GM19035 (cell line): Measurements from ENCODE around the gene CPT1B.

Experiments
- ATAC-seq: cut with Tn5 transposase; IDR thresholded peaks from one replicate; pipeline ENCODE4 v1.9.1; 2021; ENCODE audit not compliant: unreplicated experiment

The CPT1B gene

DNA sequence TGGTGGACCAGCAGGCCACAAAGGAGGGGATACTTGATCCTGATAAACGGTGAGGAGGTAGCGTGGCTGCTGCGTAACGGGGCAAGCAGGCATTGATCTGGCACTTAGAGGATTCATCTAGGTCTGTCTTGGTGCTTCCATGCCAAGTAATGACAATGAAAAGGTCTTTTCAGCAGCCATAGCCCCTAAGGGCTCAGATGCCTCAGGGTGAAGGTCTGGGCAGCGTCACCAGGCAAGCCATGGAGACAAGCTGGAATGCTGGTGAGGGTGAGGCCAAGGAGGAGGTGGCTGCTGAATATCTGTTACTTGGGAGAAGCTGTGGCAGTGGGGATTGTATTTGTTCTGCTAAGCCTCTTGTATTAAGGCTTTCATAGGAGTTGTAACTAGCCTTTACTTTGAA lies 9.2 kb upstream of the CPT1B start:
- ATAC-seq = no peak

DNA sequence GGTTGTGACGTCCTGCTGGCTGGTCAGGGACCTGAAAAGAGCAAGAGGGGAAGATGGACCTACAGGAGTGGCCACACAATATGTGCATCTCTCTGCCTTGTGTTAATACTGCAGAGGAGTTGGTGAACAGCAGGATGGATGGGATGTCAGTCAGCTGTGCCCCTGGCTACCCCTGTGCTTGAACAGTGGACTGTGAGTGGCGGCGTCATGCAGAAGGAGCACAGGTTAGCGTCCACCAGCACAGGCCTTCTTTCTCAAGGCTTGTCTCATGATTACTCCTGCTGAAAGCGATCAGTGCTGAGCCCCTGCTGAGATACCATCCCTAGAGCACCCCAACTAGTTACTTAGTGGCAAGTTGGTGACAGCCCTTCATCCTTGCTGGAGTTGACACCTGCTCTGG lies 8.2 kb upstream of the CPT1B start:
- no peak for ATAC-seq

DNA sequence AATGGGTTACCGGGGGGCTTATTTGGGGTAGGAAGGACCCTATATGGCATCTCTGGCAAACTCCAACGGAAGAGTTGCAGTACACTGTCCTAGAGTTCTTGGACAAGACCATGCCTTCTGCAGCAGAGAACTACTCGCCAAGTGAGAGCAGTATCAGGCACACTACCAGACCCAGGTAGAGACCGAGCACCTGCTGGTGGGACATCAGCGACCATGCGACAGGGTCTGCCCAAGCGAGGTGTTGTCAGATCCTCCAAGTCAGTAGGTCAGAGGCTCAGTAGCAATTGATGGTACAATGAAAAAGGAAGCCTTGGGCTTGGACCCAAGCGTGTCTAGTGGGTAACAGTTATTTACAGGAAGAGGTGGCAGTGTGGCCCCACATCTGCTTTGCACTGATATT lies 7.6 kb upstream of the CPT1B start:
- no peak for ATAC-seq

DNA sequence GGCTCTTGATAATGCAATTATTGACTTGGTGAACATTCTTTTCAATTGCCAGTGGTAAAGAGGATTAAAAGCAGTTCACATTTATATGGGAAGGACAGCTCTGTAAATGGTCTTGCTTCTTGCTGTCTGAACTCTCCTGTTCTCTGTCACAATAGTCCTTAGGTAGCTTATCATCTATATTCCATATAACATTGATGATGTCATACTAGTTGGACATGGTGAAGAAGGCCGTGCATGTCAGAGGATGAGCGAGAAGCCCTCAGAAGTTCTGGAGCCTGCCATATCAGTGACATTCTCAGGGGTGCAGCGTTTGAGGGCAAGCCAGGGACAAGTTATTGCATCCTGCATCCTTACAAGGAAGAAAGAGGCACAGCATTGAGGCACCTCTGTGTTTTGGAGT lies 7.0 kb upstream of the CPT1B start:
- ATAC-seq = no peak

DNA sequence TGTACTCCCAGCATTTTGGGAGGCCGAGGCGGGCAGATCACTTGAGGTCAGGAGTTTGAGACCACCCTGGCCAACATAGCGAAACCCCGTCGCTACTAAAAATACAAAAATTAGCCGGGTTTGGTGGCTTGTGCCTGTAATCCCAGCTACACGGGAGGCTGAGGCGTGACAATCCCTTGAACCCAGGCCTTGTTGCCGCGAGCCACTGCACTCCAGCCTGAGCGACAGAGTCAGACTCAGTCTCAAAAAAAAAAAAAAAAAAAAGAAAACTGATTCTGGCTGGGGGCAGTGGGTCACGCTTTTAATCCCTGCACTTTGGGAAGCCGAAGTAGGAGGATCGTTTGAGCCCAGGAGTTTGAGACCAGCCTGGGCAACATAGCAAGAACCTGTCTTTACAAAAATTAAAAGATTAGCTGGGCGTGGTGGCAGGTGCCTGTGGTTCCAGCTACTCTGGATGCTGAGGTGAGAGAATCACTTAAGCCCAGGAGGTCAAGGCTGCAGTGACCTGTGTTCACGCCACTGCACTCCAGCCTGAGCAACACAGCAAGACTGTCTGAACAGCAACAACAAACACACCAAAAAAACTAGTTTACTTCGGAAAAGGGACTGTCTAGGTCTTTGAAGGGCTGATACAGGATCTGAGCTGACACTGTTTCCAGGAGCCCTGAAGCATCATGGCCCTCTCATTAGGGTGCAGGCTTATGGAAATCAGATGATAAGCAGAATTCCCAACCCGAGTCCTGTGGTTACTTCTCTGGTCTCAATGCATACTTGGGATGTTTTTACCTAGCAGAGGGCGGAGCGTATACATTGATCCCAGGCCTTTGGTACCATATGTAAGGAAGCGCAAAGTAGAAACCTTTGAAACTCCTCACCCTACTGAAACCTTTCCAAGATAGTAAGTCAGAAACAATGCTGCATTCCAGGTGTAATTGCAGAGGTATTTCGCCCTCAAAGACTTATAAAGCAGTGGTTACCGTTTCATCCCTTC lies 6.2 kb upstream of the CPT1B start:
- ATAC-seq = no peak

DNA sequence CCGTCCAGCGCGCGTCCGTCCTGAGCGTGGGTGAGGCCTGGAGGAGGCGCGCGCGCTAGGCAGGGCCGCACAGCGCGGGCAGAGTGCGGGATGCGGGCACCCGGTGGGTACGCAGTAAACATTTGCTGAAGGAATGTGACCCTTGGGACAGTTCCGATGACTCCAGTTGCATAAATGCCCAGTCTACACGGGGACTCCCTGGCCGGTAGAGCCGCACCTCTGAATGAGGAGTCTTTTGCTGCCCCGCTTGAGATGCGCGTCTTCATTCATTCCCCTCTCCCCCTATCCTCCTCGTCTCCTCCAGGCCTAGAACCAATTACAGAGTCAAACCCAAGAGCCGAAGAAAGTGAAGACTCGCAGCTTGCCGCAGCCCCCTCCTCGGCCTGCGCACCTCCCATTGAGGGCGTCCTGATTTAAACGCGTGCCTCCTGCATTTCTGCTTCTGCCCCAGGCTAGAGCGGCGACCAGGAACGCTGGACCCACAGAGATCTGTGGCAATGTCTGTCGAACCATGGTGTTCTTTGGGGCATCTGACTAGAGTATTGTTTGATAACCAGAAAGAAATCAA lies 5.2 kb upstream of the CPT1B start:
- ATAC-seq = peak; percentile 23

DNA sequence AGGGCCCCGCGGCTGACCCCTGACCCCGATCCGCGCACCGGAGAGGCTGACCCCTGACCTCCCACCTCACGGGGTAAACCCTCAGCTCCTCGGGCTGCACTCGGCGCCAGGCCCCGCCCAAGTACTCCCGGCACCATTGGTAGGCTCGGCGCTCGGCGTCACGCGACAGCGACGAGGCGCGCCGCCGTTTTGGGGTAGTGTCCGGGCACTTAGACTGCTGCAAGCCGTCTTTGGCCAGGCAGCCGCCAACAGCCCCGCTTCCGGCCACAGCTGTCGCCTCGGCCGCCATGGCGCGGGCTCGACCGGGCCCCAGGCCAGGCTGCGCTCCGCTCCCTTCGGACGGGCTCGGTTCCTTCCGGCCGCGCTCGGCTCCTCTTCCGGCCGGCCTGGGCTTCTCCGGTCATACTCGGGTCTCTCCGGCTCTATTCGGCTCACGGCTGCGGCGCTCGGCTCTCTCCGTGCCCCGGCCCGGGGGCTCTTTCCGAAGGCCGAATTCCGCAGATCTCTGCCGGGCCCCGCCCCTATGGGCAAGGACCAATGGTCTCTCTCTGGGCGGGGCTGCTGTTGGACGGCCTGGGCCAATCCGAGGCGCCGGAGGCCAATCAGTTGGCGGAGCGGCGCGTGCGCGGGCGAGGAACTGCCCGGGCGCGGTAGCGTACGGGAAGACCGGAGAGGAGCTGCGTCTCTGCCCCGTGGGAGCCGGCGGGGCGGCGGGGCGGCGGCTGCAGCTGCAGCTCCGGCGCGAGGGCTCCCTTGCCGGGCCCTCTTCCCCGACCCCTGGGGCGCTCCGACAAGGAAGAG lies 4.5 kb upstream of the CPT1B start, which contains the start of gene CHKB:
CHKB (minus strand) TSS at position 357 of the 801 bp plus-strand sequence; CDS start at position 289, 68 bp downstream.
- ATAC-seq = peak; percentile 90

DNA sequence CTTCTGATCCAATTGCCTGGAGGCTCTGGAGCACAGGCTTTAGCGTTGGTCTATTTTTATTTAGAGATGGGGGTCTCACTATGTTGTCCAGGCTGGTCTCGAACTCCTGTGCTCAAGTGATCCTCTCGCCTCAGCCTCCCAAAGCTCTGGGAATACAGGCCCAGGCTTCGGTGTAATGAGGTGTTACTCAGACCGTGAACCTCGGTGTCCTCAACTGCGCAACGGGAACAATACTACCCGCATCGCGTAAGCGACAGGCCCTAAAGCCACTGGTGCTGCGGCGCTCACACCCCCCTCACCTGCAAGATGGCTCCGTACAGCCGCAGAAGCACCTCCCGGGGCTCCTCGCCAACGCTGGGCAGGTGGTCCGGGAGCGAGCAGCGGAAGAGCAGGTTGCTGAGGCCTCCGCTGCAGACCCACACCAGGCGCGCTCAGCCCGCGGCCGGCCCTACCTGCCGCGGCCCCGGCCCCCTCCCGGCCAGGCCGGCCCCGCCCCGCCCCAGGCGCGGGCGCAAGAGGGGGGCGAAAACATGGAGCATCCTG lies 3.8 kb upstream of the CPT1B start:
- no peak for ATAC-seq

DNA sequence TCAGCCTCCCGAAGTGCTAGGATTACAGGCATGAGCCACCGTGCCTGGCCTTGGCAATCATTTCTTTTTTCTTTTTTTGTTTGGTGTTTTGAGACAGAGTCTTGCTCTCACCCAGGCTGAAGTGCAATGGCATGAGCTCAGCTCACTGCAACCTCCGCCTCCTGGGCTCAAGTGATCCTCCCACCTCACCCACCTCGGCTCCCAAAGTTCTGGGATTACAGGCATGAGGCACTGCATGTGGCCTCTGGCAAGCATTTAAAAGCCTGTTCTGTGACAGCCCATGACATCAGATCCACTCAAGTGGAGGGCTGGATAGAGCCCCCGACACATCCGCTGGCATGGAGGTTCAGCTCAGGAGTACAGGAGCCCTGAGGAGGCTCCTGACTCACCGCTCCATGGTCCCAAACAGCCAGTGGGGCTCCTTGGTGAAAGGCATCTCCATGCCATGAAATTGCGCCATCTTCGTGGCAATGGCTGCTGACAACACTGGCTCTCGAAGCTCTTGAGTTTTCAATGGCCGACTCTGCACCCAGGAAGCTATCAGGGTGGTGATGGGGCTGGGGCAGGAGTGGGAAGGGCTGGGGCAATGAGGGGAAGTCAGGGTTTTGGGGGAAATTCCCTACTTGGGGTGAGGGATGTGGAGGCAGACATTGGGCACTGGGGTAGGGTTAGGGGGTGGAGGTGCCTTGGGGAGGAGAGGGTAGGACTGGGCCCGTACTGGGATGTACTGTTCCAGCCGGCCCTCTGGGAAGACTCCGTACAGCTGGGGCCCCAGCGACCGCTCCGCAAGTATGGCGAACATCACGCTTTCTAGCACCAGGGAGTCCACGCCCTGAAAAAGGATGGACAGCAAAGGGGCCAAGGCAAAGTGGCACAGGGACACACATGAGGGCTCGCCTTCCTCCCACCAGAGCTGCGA lies 3.1 kb upstream of the CPT1B start:
- ATAC-seq = no peak

DNA sequence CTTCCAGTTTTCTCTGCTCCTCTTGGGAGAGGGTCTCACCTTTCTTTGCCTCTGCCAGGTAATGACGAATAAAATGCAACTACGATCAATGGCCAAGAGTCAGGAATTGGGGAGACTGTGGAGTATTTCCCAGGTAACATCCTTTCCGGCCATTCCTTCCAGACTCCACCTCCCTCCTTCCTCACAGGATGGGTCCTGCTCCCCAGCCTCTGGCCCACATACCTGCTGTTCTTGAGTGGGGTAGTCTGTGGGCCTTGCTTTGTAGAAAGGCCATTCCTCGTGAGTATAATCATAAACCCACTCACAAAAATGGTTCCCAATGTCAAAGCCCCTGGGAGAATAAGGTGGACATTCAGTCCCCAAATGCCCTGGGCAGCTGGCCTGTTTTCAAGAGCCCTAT lies 1.5 kb upstream of the CPT1B start:
- ATAC-seq = no peak

DNA sequence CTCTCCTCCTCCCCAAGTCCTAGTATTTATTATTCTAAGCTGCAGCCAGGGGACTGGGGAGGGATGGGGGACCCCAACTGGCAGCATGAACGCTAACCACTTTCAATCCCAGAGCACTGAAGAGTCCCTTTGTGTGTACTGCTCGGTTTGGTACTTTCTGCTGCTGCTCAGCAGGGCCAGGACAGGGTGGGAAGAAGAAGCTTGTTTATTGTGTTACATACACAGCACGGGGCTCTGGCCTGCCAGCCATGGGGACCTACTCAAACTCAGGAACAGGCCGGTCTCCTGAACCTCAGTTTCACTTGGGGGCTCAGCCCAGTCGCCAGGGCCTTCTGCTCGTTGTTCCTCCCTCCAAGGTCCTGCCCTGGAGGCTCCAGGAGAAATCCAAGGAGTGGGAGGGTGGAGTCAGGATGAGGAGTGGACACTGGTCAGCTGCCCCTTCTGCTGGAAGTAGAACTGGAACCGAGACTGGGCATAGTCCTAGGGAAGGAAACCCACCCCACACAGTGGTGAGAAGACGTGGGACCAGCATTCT lies 616 bp upstream of the CPT1B start:
- ATAC-seq = no peak

DNA sequence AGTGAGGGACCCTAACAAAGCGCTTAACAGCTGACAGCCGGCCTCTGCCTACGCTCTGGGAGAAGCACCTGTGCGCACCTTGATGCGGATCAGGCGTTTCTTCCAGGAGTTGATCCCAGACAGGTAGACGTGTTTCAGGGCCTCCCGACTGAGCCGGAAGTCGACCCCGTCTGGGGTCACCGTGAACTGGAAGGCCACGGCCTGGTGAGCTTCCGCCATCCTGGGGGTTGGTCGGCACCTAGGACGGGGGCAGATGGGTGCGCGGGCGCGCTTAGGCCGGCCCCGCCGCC lies 585 bp downstream of the CPT1B start:
- ATAC-seq = no peak

DNA sequence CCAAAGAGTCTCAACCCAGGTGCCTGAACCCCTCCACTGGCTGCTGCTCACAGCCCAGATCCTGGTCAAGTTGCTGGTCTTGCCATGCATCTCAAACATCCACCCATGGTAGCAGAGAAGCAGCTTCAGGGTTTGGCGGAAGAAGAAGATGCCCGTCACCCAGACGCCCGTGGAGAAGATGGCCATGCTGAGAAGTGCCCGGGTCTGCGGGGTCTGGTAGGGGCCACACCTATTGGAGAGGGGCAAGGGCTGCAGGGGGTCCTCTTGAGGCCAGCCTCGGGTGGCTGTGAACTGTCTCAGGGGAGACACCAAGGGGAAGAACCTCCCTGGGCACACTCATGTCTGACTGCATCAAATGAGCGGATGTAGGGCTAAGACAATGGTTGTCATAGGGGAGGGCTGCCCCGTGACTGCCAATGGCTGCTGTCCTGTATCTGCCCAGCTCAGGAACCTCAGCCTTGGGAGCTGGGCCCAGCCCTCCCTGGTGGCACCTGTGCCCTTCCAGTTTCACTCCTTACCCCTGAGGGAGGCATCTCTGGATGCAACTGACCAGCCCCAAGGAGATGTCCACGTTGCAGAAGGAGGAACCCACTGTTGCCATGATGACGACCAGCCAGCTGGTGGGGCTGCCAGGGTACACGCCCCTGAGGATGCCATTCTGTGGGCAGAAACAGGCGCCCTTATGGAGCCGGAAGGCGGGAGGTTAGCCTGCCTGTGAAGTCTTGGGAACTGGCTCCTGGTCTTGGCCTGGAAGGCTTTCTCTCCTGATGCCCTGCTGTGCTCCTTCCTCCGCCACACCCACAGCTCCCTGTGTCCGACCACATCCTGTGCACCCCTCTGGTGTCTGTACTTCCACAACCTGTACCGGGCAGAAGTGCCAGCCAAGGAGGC lies 1.2 kb downstream of the CPT1B start:
- no peak for ATAC-seq

DNA sequence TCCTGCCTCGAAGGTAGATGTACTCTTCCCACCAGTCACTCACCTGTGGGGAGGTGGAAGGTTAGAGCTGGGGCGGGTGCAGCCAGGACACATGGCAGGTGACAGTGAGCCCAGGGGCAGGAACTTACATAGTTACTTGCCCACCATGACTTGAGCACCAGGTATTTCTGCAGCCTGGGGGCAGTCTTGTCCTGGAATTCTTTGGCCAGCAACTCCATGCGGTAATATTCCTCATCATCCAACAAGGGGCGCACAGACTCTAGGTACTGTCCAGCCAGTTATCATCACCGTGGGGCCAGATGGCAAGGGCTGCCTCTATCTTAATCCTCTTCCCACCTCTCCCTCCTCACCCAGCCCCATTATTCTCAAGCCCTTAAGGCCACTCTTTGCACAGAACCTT lies 2.2 kb downstream of the CPT1B start:
- no peak for ATAC-seq

DNA sequence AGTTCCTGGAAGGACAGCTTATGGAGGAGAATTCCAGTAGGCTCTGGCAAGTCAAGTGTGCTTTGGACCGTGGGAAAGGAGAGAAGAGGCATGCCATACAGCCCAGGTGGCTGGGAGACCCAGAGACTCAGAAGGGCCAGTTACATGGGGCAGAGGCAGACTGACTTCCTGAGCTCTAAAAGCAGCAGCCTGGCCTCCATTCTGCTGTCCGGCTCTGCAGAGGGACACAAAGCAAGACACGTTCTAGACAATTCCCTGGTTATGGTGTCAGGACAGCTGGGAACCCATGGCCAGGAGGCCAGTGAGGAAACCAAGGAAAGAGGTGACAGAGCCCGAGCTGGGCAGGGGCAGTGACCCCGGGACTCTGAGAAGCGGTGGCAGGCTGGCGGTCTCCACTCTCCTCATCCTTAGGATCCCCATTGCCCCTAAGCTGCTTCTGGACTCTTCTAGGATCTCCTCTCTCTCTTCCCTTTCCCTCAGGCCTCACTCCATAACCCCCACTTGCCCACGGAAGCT lies 2.7 kb downstream of the CPT1B start:
- ATAC-seq = no peak

DNA sequence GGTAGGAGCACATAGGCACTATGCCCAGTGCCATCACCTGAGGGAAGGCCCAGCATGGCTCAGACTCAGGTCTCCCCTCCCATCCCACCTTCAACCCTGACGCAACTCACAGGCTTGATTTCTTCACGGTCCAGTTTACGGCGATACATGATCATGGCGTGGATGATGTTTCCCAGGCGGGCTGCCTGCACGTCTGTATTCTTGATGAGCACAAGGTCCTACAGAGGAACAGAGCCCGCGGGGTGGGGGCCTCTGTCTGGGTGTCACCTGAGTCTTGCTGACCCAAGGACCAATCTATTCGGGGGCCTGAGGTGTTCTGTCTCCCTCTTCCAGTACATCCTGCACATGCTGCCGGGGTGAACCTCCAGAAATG lies 3.9 kb downstream of the CPT1B start:
- ATAC-seq = no peak

DNA sequence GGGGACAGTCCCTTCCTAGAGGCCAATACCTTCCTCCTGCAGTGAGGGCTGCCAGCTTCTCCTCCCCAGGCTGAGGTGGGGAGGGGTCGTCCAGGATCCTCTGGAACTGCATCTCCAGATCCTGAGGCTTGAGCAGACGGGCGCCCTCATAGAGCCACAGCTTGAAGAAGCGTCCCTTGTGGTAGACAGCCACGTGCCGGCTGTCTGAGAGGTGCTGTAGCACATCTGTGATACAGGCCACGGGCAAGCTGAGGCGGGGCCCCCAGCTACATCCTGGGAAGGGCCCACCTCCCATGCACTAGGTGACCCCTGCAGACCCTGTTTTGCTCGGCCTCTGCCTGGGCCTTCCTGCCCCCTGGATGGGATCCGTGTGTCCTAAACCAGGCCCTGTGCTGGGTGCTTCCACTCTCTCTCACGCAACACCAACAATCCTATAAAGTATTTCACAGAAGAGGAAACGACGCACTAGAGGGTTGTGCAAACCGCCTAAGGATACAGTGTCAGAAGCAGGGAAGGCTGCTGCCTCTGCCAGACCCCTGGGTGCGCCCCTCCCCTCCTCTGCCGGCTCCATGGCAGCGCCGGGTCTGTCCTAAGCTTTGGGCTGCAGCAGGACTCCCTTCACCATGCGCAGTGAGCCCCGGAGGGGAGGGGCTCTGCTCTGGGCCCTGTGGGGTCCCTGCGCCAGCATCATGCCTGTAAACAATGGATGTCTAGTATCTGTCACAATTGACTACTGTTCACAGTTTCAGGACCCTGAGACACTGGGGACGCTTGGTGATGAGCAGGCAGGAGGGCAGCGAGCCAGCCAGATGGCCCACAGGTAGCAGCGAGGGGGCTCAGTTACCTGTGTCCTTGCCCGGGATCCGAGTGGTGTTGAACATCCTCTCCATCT lies 4.5 kb downstream of the CPT1B start:
- no peak for ATAC-seq

DNA sequence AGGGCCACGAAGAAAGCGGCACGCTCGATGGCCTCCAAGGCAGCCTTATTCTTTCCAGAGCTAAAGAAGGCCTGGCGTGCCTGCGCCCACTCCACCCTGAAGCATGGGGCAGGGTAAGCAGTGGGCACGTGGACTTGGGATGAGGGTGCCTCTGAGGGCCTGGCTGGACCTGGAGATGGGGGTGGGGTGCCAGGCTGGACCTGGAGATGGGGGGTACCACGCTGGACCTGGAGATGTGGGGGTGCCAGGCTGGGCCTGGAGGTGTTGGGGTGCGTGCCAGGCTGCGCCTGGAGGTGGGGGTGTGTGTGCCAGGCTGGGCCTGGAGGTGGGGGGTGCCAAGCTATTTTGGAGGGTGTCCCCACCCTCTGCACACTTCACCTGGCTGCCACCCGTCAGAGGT lies 5.3 kb downstream of the CPT1B start:
- no peak for ATAC-seq
